NCI-H82 (cell line): ENCODE measurements around the gene MS4A5.

ENCODE experiments used
- DNase-seq: peaks from one replicate; lab custom pipeline; 2025; lab: John Stamatoyannopoulos, UW

Gene MS4A5

DNA sequence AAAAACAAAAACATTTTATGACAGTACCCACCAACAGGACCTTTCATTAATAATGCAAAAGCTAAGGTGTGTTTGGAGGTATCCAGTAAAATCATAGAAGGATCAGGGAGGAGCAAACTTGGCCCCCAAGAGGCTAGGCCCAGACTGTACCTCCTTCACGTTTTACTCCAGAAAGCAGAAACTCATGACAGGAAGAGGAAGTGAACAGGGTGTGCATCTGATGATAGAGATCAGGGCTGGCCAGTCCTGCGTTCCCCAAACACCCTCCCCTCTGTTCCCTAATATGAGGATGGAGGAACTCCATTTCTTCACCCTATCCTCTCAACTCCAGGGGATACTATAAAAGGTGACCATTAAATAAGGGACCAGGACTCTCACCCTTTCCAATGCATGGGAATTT, 53.0 kb downstream of the MS4A5 start:
- no peak for DNase-seq

DNA sequence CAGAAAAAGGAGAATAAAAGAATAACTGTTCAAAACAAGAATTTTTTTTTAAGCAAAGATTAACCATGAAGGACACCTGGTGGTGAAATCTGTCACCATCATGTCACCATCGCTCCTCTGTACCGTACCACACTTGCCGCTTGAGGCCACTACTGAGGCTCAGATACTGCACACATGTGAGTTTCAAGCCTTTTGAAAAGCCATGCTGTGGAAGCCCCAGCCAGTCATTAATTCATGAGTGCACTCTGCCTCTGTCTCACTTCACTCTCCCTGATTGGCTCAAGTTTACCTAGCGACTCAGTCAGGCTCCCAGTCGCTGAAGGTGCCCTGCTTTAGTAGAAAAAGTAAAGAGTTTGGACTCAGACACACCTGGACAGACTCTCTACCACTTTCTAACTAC, 56.6 kb downstream of the MS4A5 start:
- DNase-seq: peak; percentile 69

DNA sequence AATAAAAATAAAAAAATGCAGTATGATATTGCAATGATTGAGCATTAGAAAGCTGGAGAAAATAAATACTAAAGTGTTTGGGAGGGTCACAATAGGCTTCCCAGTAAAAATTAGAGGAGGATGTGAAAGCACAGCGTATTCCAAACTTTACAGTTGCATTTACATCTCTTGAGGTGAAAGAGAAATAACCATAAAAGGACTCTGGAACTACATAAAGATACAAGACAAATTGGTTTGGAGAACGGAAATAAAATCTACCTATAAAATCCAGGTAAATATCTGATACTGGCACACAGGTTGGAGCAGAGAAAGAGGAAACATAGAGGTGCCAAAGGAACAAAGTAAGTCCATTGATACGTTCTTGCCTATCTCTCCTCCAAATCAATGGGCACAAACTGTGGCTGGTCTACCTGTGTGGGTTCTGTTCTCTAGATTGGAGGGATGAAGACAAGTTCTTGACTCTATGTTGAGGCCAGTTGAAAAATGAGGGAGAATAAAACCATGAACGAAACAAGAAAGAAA, 63.2 kb downstream of the MS4A5 start, which contains the start of gene MS4A12:
TSS of gene MS4A12 (plus strand) at position 291 of the 522 bp plus-strand sequence. CDS start 4,541 bp downstream, outside the sequence.
- DNase-seq: no peak

DNA sequence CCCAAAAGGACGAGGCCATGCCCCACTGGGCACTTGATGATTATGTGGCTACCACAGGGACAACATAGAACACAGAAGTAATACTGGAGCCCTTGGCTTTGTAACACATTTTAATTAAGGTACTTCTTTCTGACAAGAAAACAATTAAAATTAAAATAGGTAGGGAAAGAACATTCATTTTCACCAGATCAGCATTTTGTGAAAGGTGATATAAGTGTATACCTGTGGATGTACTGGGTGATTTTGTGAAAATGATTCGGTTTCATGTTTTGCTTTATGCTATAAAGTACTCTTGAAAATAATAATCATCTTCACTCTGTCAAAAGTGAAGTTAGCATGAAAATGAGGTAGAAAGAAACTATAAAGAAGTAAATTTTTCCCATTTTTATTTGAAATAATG, 64.1 kb downstream of the MS4A5 start:
- DNase-seq: no peak
